SU-DHL-6 (cell line): ENCODE measurements around the gene TOX2.

Experiments used
- CTCF ChIP-seq: fragments of 200-600 bp; sonication (generic); IDR thresholded peaks from one replicate; pipeline ENCODE4 v1.5.1; 2017; ENCODE audit warnings: antibody characterized with exemption, mild to moderate bottlenecking, low read length, moderate library complexity; ENCODE audit not compliant: insufficient read depth, poor library complexity, severe bottlenecking
- EZH2phosphoT487 ChIP-seq: fragments of 200-600 bp; sonication (generic), shearing (Covaris generic); conservative IDR thresholded peaks from 2 replicates; pipeline ENCODE4 v1.6.1; 2018; ENCODE audit warnings: mild to moderate bottlenecking, antibody characterized with exemption, low read length, moderate library complexity, mixed read lengths

DNA sequence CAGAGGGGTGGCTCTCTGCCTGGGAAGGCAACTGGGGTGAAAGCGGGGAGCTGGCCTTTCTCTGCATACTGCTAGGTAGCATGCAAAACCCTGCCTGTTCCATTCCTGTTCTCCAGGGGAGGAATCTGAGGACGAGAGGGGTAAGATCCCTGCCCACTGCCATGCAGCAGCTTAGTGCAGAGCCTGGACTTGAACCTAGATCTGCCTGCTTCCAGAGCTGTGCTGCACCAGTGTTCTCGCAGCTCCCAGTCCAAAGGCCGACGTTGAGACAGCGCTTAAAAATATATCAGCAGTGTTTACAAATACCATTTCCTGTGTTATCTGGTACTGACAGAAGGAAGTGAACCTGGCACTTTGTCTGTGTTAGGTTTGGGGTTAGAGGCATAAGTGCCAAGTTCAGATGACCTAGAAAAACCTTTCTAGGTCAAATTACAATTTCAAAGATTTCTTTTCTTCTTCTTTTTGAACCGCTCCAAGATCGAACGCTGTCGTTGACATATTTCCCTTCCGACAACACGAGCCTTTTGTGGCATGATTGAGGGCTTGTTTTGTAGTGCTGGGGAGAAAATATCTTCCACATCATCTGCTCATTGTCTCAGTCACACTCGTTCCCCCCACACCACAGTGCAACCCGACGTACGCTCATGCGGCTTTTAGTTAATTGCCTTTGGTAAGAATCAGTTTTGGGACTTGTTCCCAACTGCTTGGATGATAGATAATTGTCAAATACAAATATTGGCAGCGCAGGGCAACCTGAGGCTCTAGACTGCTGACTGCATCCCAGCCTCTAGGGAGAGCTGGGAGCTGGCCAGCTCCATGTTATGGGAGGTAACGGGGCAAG is 44.6 kb downstream of the TOX2 start:
- TF ChIP-seq CTCF (no peak), EZH2phosphoT487 (no peak)
